SK-N-SH treated with all-trans-retinoic acid at 6 μM for 48 hours (cell line): ENCODE data around the gene RNF215.
"Not testable (repeated sequence)": the region's sequence is repeated elsewhere in the genome, so short reads cannot be mapped to it uniquely, and the experiment has no call there.

ENCODE experiments used
- ATAC-seq: fragments of 200-7000 bp; cut with Tn5 transposase; 3 replicates; pipeline ENCODE4 v1.9.1; 2020; ENCODE audit warnings: mild to moderate bottlenecking, moderate library complexity
- ARNTL ChIP-seq: fragments of 450-650 bp; formaldehyde crosslinking; IDR thresholded peaks from 2 replicates; pipeline ENCODE4 v1.5.0; 2020; ENCODE audit warnings: low read depth, mild to moderate bottlenecking, moderate library complexity, borderline replicate concordance
- BACH2 ChIP-seq: fragments of 250-450 bp; sonication (Bioruptor Pico); IDR thresholded peaks from 2 replicates; pipeline ENCODE4 v1.9.0; 2021; ENCODE audit warnings: mild to moderate bottlenecking, borderline replicate concordance
- CREB5 ChIP-seq: fragments of 250-450 bp; sonication (Bioruptor Pico); IDR thresholded peaks from 2 replicates; pipeline ENCODE4 v1.5.1; 2020; ENCODE audit warnings: low read depth, mild to moderate bottlenecking, moderate library complexity
- CSDC2 ChIP-seq: fragments of 250-450 bp; sonication (Bioruptor Pico); IDR thresholded peaks from 2 replicates; pipeline ENCODE4 v1.5.0; 2020; ENCODE audit warnings: mild to moderate bottlenecking, moderate library complexity
- ISL1 ChIP-seq: fragments of 250-450 bp; sonication (Bioruptor Pico); IDR thresholded peaks from 2 replicates; pipeline ENCODE4 v2.1.2; 2022; ENCODE audit warnings: mild to moderate bottlenecking, moderate library complexity
- OSR1 ChIP-seq: fragments of 250-450 bp; sonication (Bioruptor Pico); IDR thresholded peaks from 2 replicates; pipeline ENCODE4 v1.8.0; 2022; ENCODE audit warnings: moderate library complexity, mild to moderate bottlenecking, inconsistent platforms
- PATZ1 ChIP-seq: fragments of 250-450 bp; sonication (Bioruptor Pico); IDR thresholded peaks from 2 replicates; pipeline ENCODE4 v1.8.0; 2020; ENCODE audit warnings: mild to moderate bottlenecking, moderate library complexity, borderline replicate concordance
- PPARA ChIP-seq: fragments of 250-450 bp; sonication (Bioruptor Pico); IDR thresholded peaks from 2 replicates; pipeline ENCODE4 v1.5.0; 2020; ENCODE audit warnings: mild to moderate bottlenecking, borderline replicate concordance
- RARB ChIP-seq: fragments of 250-450 bp; sonication (Bioruptor Pico); IDR thresholded peaks from 2 replicates; pipeline ENCODE4 v1.8.0; 2021; ENCODE audit warnings: mild to moderate bottlenecking, moderate library complexity
- SNAI2 ChIP-seq: fragments of 250-450 bp; sonication (Bioruptor Pico); IDR thresholded peaks from 2 replicates; pipeline ENCODE4 v1.5.0; 2020; ENCODE audit warnings: mild to moderate bottlenecking, moderate library complexity
- TCF4 ChIP-seq: fragments of 250-450 bp; sonication (Bioruptor Pico); IDR thresholded peaks from 2 replicates; pipeline ENCODE4 v1.8.0; 2021; ENCODE audit warnings: mild to moderate bottlenecking, moderate library complexity, borderline replicate concordance
- TOX ChIP-seq: fragments of 250-450 bp; sonication (Bioruptor Pico); IDR thresholded peaks from 2 replicates; pipeline ENCODE4 v1.8.0; 2021; ENCODE audit warnings: mild to moderate bottlenecking, moderate library complexity, borderline replicate concordance
- ZC3H10 ChIP-seq: fragments of 250-450 bp; sonication (Bioruptor Pico); IDR thresholded peaks from 2 replicates; pipeline ENCODE4 v1.5.1; 2021; ENCODE audit warnings: mild to moderate bottlenecking, moderate library complexity
- ZFP3 ChIP-seq: fragments of 250-450 bp; sonication (Bioruptor Pico); IDR thresholded peaks from 2 replicates; pipeline ENCODE4 v1.5.0; 2020; ENCODE audit warnings: mild to moderate bottlenecking, moderate library complexity
- ZFP30 ChIP-seq: fragments of 450-650 bp; formaldehyde crosslinking; IDR thresholded peaks from 2 replicates; pipeline ENCODE4 v1.5.0; 2022; ENCODE audit warnings: mild to moderate bottlenecking, moderate library complexity
- ZNF565 ChIP-seq: fragments of 450-650 bp; formaldehyde crosslinking; conservative IDR thresholded peaks from 2 replicates; pipeline ENCODE4 v1.5.0; 2020; ENCODE audit warnings: low read depth, mild to moderate bottlenecking, moderate library complexity
- ZNF8 ChIP-seq: fragments of 450-650 bp; formaldehyde crosslinking; IDR thresholded peaks from 2 replicates; pipeline ENCODE4 v1.5.0; 2020; ENCODE audit warnings: mild to moderate bottlenecking, moderate library complexity
- TF ChIP-seq, protein P1 (sequence below): fragments of 250-450 bp; sonication (Bioruptor Pico); IDR thresholded peaks from 2 replicates; pipeline ENCODE4 v1.5.1; 2021; ENCODE audit warnings: mild to moderate bottlenecking, moderate library complexity
- TF ChIP-seq, protein P2 (sequence below): fragments of 250-450 bp; sonication (Bioruptor Pico); IDR thresholded peaks from 2 replicates; pipeline ENCODE4 v1.5.0; 2020; ENCODE audit warnings: mild to moderate bottlenecking, moderate library complexity

The RNF215 gene

GRCh38 chr22:30347255-30347892 lies 39.8 kb downstream of the RNF215 start:
- no peak for ATAC-seq
- TF ChIP-seq, protein P1, sequence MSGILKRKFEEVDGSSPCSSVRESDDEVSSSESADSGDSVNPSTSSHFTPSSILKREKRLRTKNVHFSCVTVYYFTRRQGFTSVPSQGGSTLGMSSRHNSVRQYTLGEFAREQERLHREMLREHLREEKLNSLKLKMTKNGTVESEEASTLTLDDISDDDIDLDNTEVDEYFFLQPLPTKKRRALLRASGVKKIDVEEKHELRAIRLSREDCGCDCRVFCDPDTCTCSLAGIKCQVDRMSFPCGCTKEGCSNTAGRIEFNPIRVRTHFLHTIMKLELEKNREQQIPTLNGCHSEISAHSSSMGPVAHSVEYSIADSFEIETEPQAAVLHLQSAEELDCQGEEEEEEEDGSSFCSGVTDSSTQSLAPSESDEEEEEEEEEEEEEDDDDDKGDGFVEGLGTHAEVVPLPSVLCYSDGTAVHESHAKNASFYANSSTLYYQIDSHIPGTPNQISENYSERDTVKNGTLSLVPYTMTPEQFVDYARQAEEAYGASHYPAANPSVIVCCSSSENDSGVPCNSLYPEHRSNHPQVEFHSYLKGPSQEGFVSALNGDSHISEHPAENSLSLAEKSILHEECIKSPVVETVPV: no peak
- TF ChIP-seq ARNTL (CRISPR knock-in tag) (no peak), ZC3H10 (no peak), TCF4 (no peak), ZNF565 (CRISPR knock-in tag) (no peak), ZFP3 (CRISPR knock-in tag) (no peak), ISL1 (no peak), RARB (CRISPR knock-in tag) (no peak), OSR1 (CRISPR knock-in tag) (no peak)
- TF ChIP-seq, protein P2, sequence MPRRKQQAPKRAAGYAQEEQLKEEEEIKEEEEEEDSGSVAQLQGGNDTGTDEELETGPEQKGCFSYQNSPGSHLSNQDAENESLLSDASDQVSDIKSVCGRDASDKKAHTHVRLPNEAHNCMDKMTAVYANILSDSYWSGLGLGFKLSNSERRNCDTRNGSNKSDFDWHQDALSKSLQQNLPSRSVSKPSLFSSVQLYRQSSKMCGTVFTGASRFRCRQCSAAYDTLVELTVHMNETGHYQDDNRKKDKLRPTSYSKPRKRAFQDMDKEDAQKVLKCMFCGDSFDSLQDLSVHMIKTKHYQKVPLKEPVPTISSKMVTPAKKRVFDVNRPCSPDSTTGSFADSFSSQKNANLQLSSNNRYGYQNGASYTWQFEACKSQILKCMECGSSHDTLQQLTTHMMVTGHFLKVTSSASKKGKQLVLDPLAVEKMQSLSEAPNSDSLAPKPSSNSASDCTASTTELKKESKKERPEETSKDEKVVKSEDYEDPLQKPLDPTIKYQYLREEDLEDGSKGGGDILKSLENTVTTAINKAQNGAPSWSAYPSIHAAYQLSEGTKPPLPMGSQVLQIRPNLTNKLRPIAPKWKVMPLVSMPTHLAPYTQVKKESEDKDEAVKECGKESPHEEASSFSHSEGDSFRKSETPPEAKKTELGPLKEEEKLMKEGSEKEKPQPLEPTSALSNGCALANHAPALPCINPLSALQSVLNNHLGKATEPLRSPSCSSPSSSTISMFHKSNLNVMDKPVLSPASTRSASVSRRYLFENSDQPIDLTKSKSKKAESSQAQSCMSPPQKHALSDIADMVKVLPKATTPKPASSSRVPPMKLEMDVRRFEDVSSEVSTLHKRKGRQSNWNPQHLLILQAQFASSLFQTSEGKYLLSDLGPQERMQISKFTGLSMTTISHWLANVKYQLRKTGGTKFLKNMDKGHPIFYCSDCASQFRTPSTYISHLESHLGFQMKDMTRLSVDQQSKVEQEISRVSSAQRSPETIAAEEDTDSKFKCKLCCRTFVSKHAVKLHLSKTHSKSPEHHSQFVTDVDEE (CRISPR knock-in tag): no peak

DNA sequence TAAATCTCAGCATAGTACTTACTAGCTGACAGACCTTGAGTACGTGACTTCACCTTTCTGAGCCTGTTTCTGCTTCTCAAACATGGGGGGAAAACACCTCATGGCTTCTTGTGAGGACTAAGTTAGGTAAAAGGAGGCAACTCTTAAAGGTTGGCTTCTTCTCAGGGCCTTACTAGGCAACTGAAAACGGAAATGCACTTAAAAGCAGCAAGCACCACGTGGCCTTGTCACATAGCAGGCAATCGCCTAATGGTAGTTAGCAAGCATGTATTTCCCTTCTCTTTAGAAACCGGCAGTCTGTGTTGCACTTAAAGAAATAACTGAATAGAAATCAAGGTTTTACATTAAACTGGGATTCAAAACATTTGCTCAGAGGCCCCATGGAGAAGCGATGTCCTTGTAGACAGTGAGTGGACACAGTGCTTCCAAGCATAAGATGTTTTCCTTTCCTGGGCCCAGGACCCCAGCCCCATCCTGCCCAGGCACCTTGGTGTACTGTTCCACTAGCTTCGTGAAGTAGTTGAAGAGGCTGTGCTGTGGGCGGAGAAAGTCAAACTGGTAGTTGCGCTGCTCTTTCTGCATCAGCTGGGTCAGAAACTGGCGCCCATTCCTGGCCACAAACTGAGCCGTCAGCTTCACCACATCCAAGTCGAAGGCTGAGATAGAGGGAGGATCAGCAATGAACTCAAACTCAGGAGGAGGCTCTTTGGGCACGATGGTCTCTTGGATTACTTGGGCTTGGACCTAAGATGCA lies 42.6 kb downstream of the RNF215 start:
- TF ChIP-seq SNAI2 (CRISPR knock-in tag): no peak
- TF ChIP-seq TCF4: no peak
- TF ChIP-seq OSR1 (CRISPR knock-in tag): no peak
- TF ChIP-seq TOX (CRISPR knock-in tag): no peak
- TF ChIP-seq ZNF565 (CRISPR knock-in tag): no peak
- TF ChIP-seq CREB5 (CRISPR knock-in tag): no peak
- TF ChIP-seq BACH2 (CRISPR knock-in tag): no peak
- no peak for TF ChIP-seq ZC3H10
- ATAC-seq: no peak

GRCh38 chr22:30340911-30341685 lies 46.1 kb downstream of the RNF215 start:
- TF ChIP-seq PATZ1 (CRISPR knock-in tag) (no peak), ZNF8 (no peak), TOX (CRISPR knock-in tag) (no peak), CSDC2 (no peak), SNAI2 (CRISPR knock-in tag) (no peak)
- ATAC-seq: no peak

DNA sequence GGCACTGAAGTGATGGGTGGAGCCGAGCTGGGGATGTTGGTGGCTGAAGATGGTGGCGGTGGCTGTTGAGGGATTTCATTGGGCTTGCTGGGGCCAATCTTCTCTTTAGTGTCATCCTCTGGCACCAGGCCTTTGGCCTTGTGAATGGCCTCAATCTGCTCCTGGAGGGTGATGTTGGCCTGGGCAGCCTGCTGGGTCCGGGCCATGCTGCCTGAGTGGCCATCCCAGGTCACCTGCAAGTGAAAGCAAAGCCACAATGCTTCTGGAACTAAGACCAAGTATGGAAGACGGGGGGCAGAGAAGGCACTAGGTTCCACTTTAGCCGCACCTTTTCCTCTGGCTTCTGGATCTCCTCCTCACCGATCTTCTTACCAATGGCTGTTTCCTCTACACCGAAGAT lies 48.4 kb downstream of the RNF215 start:
- ATAC-seq: no peak
- no peak for TF ChIP-seq ZNF8
- no peak for TF ChIP-seq ZFP30 (CRISPR knock-in tag)
- no peak for TF ChIP-seq OSR1 (CRISPR knock-in tag)
- TF ChIP-seq PPARA (CRISPR knock-in tag): no peak
- TF ChIP-seq ZFP3 (CRISPR knock-in tag): no peak
- TF ChIP-seq BACH2 (CRISPR knock-in tag): no peak
- TF ChIP-seq, protein P2 (CRISPR knock-in tag): no peak

GRCh38 chr22:30338341-30338740 lies 48.9 kb downstream of the RNF215 start:
- ATAC-seq: not testable (repeated sequence)
